IMR-90 (cell line): Measurements from ENCODE around the gene EIF1AD. TPM values are rescaled to one million over a fixed set of nuclear protein-coding genes. Genes with fewer than 3 reads are reported as not detected.

Experiments
- ATAC-seq: fragments of 200-7000 bp; cut with Tn5 transposase; 2 replicates; pipeline ENCODE4 v1.9.1; 2020; ENCODE audit warnings: low read depth, mild to moderate bottlenecking, moderate library complexity
- BruUV-seq: library from RNA; stranded (reverse); fragments of 400-500 nt; replicated peaks from 2 replicates; lab custom pipeline; 2021; lab: Mats Ljungman, UMichigan
- CTCF ChIA-PET: fragments of 300-600 bp; formaldehyde crosslinking; extraction: SDS; loops from one replicate; lab custom pipeline; 2021; ENCODE audit warnings: antibody characterized with exemption; lab: Yijun Ruan, JAX
- POLR2A ChIA-PET: fragments of 300-600 bp; sonication (Branson Sonifier 250); formaldehyde crosslinking; loops from one replicate; lab custom pipeline; 2022; ENCODE audit warnings: antibody characterized with exemption; ENCODE audit not compliant: unreplicated experiment; lab: Charles Lee
- DNase-seq: peaks from one replicate; pipeline ENCODE4 v3.0.0; 2013
- H2AFZ ChIP-seq: replicated peaks from 2 replicates; pipeline ENCODE3; 2013; ENCODE audit warnings: low read length, mild to moderate bottlenecking; ENCODE audit not compliant: poor library complexity
- H2AK5ac ChIP-seq: 2 replicates; pipeline ENCODE4 v1.6.1; 2013; ENCODE audit warnings: low read depth, low read length, inconsistent platforms
- H2AK9ac ChIP-seq: replicated peaks from 2 replicates; pipeline ENCODE3; 2013; ENCODE audit warnings: mild to moderate bottlenecking, low read depth, low read length, moderate library complexity; ENCODE audit not compliant: poor library complexity
- H2BK120ac ChIP-seq: 2 replicates; pipeline ENCODE4 v1.6.1; 2013; ENCODE audit warnings: low read depth, low read length, inconsistent platforms
- H2BK15ac ChIP-seq: 3 replicates; pipeline ENCODE4 v1.6.1; 2013; ENCODE audit warnings: low read depth, low read length, inconsistent platforms
- H2BK20ac ChIP-seq: 2 replicates; pipeline ENCODE4 v1.6.1; 2013; ENCODE audit warnings: low read depth, mild to moderate bottlenecking, inconsistent platforms, low read length, moderate library complexity
- H2BK5ac ChIP-seq: 2 replicates; pipeline ENCODE4 v1.6.1; 2013; ENCODE audit warnings: mild to moderate bottlenecking, low read depth, low read length, inconsistent platforms; ENCODE audit not compliant: poor library complexity, severe bottlenecking
- H3K14ac ChIP-seq: replicated peaks from 2 replicates; pipeline ENCODE4 v1.6.1; 2013; ENCODE audit warnings: low read depth, low read length, inconsistent platforms
- H3K18ac ChIP-seq: 2 replicates; pipeline ENCODE4 v1.6.1; 2013; ENCODE audit warnings: low read depth, low read length, control low read depth
- H3K23ac ChIP-seq: 2 replicates; pipeline ENCODE4 v1.6.1; 2013; ENCODE audit warnings: low read depth, low read length, inconsistent platforms
- H3K27ac ChIP-seq: 2 replicates; pipeline ENCODE4 v1.5.1; 2013; ENCODE audit warnings: mild to moderate bottlenecking, control low read depth, low read length; ENCODE audit not compliant: insufficient read depth
- H3K27me3 ChIP-seq: 2 replicates; pipeline ENCODE4 v1.6.1; 2013; ENCODE audit warnings: low read length; ENCODE audit not compliant: control insufficient read depth, insufficient read depth
- H3K36me3 ChIP-seq: 2 replicates; pipeline ENCODE4 v1.6.1; 2013; ENCODE audit warnings: low read length, mixed read lengths; ENCODE audit not compliant: control insufficient read depth, insufficient read depth
- H3K4ac ChIP-seq: 2 replicates; pipeline ENCODE4 v1.6.1; 2013; ENCODE audit warnings: low read depth, low read length, inconsistent platforms
- H3K4me1 ChIP-seq: 2 replicates; pipeline ENCODE4 v1.6.1; 2013; ENCODE audit warnings: low read length, mixed read lengths; ENCODE audit not compliant: control insufficient read depth, insufficient read depth
- H3K4me2 ChIP-seq: 2 replicates; pipeline ENCODE4 v1.6.1; 2013; ENCODE audit warnings: low read depth, mild to moderate bottlenecking, control low read depth, low read length, moderate library complexity
- H3K4me3 ChIP-seq: 2 replicates; pipeline ENCODE4 v1.5.1; 2013; ENCODE audit warnings: low read depth, mild to moderate bottlenecking, control low read depth, low read length, moderate library complexity; ENCODE audit not compliant: insufficient read depth
- H3K56ac ChIP-seq: 2 replicates; pipeline ENCODE4 v1.6.1; 2013; ENCODE audit warnings: low read length, inconsistent platforms; ENCODE audit not compliant: insufficient read depth; ENCODE audit errors: extremely low read depth
- H3K79me1 ChIP-seq, 2 experiments: 2 replicates each; pipeline ENCODE4 v1.6.1; 2013; ENCODE audit warnings: low read length in 2 of 2, inconsistent platforms in 1 of 2, low read depth in 1 of 2
- H3K9ac ChIP-seq: 2 replicates; pipeline ENCODE4 v1.6.1; 2013; ENCODE audit warnings: low read depth, low read length, control low read depth
- H3K9me1 ChIP-seq: 2 replicates; pipeline ENCODE4 v1.6.1; 2013; ENCODE audit warnings: low read length, inconsistent platforms; ENCODE audit not compliant: insufficient read depth
- H3K9me3 ChIP-seq: 2 replicates; pipeline ENCODE4 v1.6.1; 2013; ENCODE audit warnings: low read length; ENCODE audit not compliant: control insufficient read depth, insufficient read depth
- H4K20me1 ChIP-seq: 2 replicates; pipeline ENCODE4 v1.6.1; 2013; ENCODE audit warnings: low read length, inconsistent platforms; ENCODE audit not compliant: insufficient read depth
- H4K5ac ChIP-seq: 2 replicates; pipeline ENCODE4 v1.6.1; 2013; ENCODE audit warnings: mild to moderate bottlenecking, low read depth, low read length, control low read depth
- H4K8ac ChIP-seq, 2 experiments: 2 replicates each; pipeline ENCODE4 v1.6.1; 2013; ENCODE audit warnings: low read depth in 2 of 2, low read length in 2 of 2, control low read depth in 1 of 2, inconsistent platforms in 1 of 2
- H4K91ac ChIP-seq: 2 replicates; pipeline ENCODE4 v1.6.1; 2013; ENCODE audit warnings: low read depth, low read length, inconsistent platforms; ENCODE audit not compliant: insufficient read depth
- CEBPB ChIP-seq: IDR thresholded peaks from 2 replicates; pipeline ENCODE4 v1.6.1; 2012; ENCODE audit warnings: low read depth, low read length, improper control_type of control experiment
- FOS ChIP-seq: fragments of 150-350 bp; IDR thresholded peaks from 2 replicates; pipeline ENCODE4 v1.6.1; 2016; ENCODE audit warnings: low read depth, low read length
- NFE2L2 ChIP-seq: fragments of 150-350 bp; IDR thresholded peaks from 2 replicates; pipeline ENCODE4 v1.6.1; 2016; ENCODE audit warnings: low read depth, mild to moderate bottlenecking, low read length
- POLR2A ChIP-seq: IDR thresholded peaks from 2 replicates; pipeline ENCODE4 v1.6.1; 2012; ENCODE audit warnings: mild to moderate bottlenecking, low read depth, low read length
- RAD21 ChIP-seq: IDR thresholded peaks from 2 replicates; pipeline ENCODE4 v1.6.1; 2012; ENCODE audit warnings: low read length, improper control_type of control experiment
- WGBS, 2 experiments: methylation state at CpG; one replicate each; pipeline versions ENCODE4 v1.1.5 to v1.1.7; 2013; ENCODE audit warnings: missing lambda C conversion rate in 2 of 2; ENCODE audit not compliant: insufficient read length in 1 of 2; ENCODE audit errors: extremely low coverage in 2 of 2; 5-methylcytosine and 5-hydroxymethylcytosine counted together
- dilution Hi-C: fragments of 300-500 bp; cut with HindIII; formaldehyde crosslinking; loops from one replicate; pipeline ENCODE4 v1.14.3; 2018; ENCODE audit warnings: low sequenced_read_pairs; ENCODE audit not compliant: unreplicated experiment
- in situ Hi-C: fragments of 300-500 bp; cut with MboI; formaldehyde crosslinking; loops from 3 replicates; pipeline ENCODE4 v1.14.3; 2019; ENCODE audit warnings: low sequenced_read_pairs, inconsistent platforms, mixed read lengths
- intact Hi-C: fragments of 100-400 bp; cut with micrococcal nuclease; formaldehyde crosslinking; loops from 2 replicates; pipeline ENCODE4 v1.10.0; 2022
- polyA plus RNA-seq, 3 experiments: library from polyadenylated mRNA; depleted of rRNA; stranded (reverse); fragments of >200 nt; gene quantifications; 2 replicates each; pipeline ENCODE4 v1.2.3, GENCODE V29; 2012; ENCODE audit warnings: low replicate concordance in 1 of 3
- total RNA-seq: library from RNA; depleted of rRNA; stranded (reverse); fragments of >200 nt; gene quantifications from 2 replicates; pipeline ENCODE4 v1.2.3, GENCODE V29; 2012
- TF ChIP-seq, protein P1 (sequence below): conservative IDR thresholded peaks from 2 replicates; pipeline ENCODE4 v1.5.1; 2012; ENCODE audit warnings: mild to moderate bottlenecking, low read depth, low read length, improper control_type of control experiment

EIF1AD gene
- total and polyA plus RNA-seq, 2 of the 4 experiments (the other 2 are of a cell fraction), result 32.5 to 62.6 TPM

DNA sequence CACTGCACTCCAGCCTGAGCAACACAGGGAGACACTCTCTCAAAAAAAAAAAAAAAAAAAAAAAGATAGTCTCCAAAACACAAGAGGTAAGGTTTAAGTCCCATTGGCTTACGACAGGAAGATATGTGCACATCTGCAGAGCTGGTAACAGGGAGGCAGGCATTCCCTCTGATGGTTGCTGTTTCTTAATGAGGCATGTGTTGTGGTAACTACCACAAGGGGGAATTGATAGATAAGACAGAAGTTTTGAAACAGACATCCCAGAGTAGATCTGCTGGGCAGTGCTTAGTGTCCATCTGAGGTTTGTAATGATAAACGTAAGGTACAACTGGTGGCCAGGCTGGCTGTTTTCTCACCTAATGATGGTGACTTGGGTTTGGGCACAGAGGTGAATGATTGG lies 4.7 kb downstream of the EIF1AD start:
- dilution Hi-C loops (no loop called here), in situ Hi-C loops (no loop called here), intact Hi-C loops (no loop called here)
- Histone ChIP-seq H3K18ac (no peak overlapping the region), H2AK9ac (no peak overlapping the region), H3K9ac (no peak overlapping the region), H3K14ac (no peak overlapping the region), H3K79me1 (peaks cover 23 to 44% of the 10 kb centered on the region in 2 experiments), H2BK120ac (no peak overlapping the region), H4K8ac (no peak overlapping the region), H3K9me1 (0 out of 2 replicates have a peak, but pooled peaks cover 3% of the 10 kb centered on the region), H4K5ac (no peak overlapping the region), H2BK5ac (no peak overlapping the region), H2AFZ (no peak overlapping the region), H4K91ac (no peak overlapping the region), H2BK15ac (no peak overlapping the region), H3K4me3 (no peak overlapping the region), H3K36me3 (peaks cover 30% of the 10 kb centered on the region), H3K4me2 (no peak overlapping the region), H3K23ac (no peak overlapping the region), H3K27ac (no peak overlapping the region), H2BK20ac (no peak overlapping the region), H4K20me1 (peaks cover 11% of the 10 kb centered on the region), H3K56ac (no peak overlapping the region), H2AK5ac (no peak overlapping the region), H3K4me1 (no peaks in the 10 kb centered on the region), H3K9me3 (no peaks in the 10 kb centered on the region), H3K4ac (no peak overlapping the region), H3K27me3 (no peaks in the 10 kb centered on the region)
- ATAC-seq, result no peak
- no peak for DNase-seq
- WGBS, 2 experiments, result 100% methylated on average over 2 of the region's 2 CpGs; no CpG with 5 or more reads in 1 of the 2 experiments
- no peak for TF ChIP-seq CEBPB
- TF ChIP-seq POLR2A, result no peak
- TF ChIP-seq NFE2L2, result no peak
- TF ChIP-seq, protein P1, sequence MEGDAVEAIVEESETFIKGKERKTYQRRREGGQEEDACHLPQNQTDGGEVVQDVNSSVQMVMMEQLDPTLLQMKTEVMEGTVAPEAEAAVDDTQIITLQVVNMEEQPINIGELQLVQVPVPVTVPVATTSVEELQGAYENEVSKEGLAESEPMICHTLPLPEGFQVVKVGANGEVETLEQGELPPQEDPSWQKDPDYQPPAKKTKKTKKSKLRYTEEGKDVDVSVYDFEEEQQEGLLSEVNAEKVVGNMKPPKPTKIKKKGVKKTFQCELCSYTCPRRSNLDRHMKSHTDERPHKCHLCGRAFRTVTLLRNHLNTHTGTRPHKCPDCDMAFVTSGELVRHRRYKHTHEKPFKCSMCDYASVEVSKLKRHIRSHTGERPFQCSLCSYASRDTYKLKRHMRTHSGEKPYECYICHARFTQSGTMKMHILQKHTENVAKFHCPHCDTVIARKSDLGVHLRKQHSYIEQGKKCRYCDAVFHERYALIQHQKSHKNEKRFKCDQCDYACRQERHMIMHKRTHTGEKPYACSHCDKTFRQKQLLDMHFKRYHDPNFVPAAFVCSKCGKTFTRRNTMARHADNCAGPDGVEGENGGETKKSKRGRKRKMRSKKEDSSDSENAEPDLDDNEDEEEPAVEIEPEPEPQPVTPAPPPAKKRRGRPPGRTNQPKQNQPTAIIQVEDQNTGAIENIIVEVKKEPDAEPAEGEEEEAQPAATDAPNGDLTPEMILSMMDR, result no peak
- TF ChIP-seq RAD21, result no peak
- TF ChIP-seq FOS, result no peak
- ChIA-PET CTCF (no interaction called here), POLR2A (no interaction called here)
- BruUV-seq, result no TSS peak
